Left colon (tissue), 2 donors: ENCODE data around the gene MLN. TPM values are rescaled to one million over a fixed set of nuclear protein-coding genes. Genes with fewer than 3 reads are reported as not detected.

Source experiments
- ATAC-seq: fragments of 200-7000 bp; cut with Tn5 transposase; one replicate; pipeline ENCODE4 v1.9.1; 2020; ENCODE audit warnings: mild to moderate bottlenecking, moderate library complexity
- DNase-seq, 2 donors: peaks; one replicate each; pipeline ENCODE4 v3.0.0-alpha.2; 2020
- intact Hi-C, 2 donors: fragments of 100-400 bp; cut with DNase I in 1 of 2; cut with micrococcal nuclease in 1 of 2; formaldehyde crosslinking; loops; one replicate each; pipeline versions ENCODE4 v1.11.2 to v1.14.0; 2022; cut with DNase I, micrococcal nuclease
- total RNA-seq, 2 donors: library from RNA; stranded (reverse); fragmentation: NEBNext Ultra II Directional; extraction: Animal tissue kit (Norgen Biotek cat#: 25700); gene quantifications; one replicate each; pipeline ENCODE4 v1.2.1, GENCODE V29; 2021
- donor health status: DM: no; HTN: no; CAD: no.
- donor health status: DM: yes; HTN: yes; CAD: no.

Gene MLN
- total RNA-seq, 2 donors from 2014 or later = not detected

DNA sequence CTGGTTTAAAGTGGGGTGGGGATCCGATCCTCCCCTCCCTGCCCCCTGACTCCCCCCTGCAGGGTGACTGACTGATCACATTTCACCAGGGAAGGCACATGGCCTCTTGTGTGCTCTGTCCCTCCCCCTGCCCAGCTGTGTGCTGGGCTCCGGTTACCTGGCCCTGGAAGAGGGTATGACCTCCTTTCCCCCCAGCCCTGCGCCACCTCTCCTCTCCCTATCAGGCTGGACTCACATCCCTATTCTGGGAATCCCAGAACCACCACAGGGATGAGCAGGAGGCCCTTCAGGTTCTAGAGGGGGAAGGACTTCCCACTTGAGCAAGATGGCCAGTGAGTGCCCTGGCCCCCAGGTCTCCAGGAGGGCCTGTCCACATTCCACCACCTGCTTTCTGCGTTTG is 55.0 kb downstream of the MLN start:
- no peak for DNase-seq
- no peak for ATAC-seq
- intact Hi-C loops = no loop called here

- DNase-seq (no peak), ATAC-seq (no peak)
- intact Hi-C loops = no loop called here
Measured at GRCh38 chr6:33747823-33748222, 56.0 kb downstream of the MLN start.

GRCh38 chr6:33746651-33747100 is 57.1 kb downstream of the MLN start, which contains the start of gene IP6K3:
Gene IP6K3 (minus strand): TSS chr6:33746905. CDS start chr6:33735476, 11,429 bp downstream.
- DNase-seq (no peak), ATAC-seq (no peak)
- intact Hi-C loops = no loop called here

- DNase-seq (peak in 1 of 2 donors; percentile 83), ATAC-seq (no peak)
- intact Hi-C loops = no loop called here
Measured at GRCh38 chr6:33746036-33746600, 57.7 kb downstream of the MLN start.

GRCh38 chr6:33745548-33745947 is 58.3 kb downstream of the MLN start:
- intact Hi-C loops = no loop called here

GRCh38 chr6:33744895-33745546 is 58.8 kb downstream of the MLN start:
- DNase-seq = peak; percentile 76 to 89
- intact Hi-C loops = no loop called here
- ATAC-seq = peak; percentile 89

More at GRCh38 chr6:33745548-33745947, 58.3 kb downstream of the MLN start:
- peak; percentile 7 for ATAC-seq
- peak in 1 of 2 donors; percentile 62 for DNase-seq

Other genes starting within 250 kb of the MLN start
- 10 to 100 TPM; 85.6 to 93.5 TPM for gene BAK1, start 223.7 kb downstream of the MLN start, total RNA-seq
- gene ITPR3, start 182.7 kb downstream of the MLN start, total RNA-seq = 100 to 1,000 TPM; 106 to 108 TPM
- 10 to 100 TPM; 40.5 to 52.6 TPM for gene UQCC2, start 92.3 kb downstream of the MLN start, total RNA-seq
- gene IP6K3, start 57.1 kb downstream of the MLN start, total RNA-seq = 1 to 10 TPM in 1 of 2 donors, under 1 TPM in 1; 0.45 to 2.4 TPM
- 10 to 100 TPM; 62.6 to 66.7 TPM for gene LEMD2, start 14.9 kb downstream of the MLN start, total RNA-seq